ENCODE data around the gene MRPL23.

DNA sequence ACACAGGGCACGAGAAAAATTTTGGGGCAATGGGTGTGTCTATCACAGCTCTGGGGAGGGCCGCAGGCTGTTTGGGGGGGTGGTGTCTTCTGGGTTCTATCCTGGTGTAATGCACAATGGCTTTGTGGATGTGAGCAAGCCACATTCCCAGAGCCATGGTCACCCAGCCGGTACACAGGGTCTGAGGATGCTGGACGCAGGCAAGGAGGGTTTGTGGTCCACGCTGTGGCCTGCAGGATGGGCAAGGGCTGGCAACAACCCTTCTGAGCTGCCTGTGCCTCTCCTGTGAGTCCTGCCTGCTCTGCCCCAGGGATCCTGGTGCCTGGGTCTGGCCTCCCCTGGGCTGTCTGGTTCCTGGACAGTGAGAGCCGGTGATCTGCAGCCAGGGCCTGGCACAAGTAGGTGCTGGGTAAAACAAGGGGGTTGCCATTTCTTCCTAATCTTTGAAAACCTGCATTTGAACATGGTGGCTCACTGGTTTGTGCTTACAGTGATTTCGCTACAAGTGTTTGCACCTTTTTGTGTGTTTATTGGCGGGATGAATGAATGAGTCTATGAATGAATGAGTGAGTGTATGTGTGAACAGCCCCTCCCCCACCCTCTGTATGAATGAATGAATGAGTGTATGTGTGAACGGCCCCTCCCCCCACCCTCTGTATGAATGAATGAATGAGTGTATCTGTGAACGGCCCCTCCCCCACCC is 4.4 kb upstream of the MRPL23 start:
- TF ChIP-seq, protein P1, sequence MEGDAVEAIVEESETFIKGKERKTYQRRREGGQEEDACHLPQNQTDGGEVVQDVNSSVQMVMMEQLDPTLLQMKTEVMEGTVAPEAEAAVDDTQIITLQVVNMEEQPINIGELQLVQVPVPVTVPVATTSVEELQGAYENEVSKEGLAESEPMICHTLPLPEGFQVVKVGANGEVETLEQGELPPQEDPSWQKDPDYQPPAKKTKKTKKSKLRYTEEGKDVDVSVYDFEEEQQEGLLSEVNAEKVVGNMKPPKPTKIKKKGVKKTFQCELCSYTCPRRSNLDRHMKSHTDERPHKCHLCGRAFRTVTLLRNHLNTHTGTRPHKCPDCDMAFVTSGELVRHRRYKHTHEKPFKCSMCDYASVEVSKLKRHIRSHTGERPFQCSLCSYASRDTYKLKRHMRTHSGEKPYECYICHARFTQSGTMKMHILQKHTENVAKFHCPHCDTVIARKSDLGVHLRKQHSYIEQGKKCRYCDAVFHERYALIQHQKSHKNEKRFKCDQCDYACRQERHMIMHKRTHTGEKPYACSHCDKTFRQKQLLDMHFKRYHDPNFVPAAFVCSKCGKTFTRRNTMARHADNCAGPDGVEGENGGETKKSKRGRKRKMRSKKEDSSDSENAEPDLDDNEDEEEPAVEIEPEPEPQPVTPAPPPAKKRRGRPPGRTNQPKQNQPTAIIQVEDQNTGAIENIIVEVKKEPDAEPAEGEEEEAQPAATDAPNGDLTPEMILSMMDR (IDR thresholded peaks at IDR 0.05) = no peak
- TF ChIP-seq POLR2AphosphoS5 (IDR thresholded peaks at IDR 0.05; ENCODE audit: low read depth, low read length) = no peak
- TF ChIP-seq, protein P2, sequence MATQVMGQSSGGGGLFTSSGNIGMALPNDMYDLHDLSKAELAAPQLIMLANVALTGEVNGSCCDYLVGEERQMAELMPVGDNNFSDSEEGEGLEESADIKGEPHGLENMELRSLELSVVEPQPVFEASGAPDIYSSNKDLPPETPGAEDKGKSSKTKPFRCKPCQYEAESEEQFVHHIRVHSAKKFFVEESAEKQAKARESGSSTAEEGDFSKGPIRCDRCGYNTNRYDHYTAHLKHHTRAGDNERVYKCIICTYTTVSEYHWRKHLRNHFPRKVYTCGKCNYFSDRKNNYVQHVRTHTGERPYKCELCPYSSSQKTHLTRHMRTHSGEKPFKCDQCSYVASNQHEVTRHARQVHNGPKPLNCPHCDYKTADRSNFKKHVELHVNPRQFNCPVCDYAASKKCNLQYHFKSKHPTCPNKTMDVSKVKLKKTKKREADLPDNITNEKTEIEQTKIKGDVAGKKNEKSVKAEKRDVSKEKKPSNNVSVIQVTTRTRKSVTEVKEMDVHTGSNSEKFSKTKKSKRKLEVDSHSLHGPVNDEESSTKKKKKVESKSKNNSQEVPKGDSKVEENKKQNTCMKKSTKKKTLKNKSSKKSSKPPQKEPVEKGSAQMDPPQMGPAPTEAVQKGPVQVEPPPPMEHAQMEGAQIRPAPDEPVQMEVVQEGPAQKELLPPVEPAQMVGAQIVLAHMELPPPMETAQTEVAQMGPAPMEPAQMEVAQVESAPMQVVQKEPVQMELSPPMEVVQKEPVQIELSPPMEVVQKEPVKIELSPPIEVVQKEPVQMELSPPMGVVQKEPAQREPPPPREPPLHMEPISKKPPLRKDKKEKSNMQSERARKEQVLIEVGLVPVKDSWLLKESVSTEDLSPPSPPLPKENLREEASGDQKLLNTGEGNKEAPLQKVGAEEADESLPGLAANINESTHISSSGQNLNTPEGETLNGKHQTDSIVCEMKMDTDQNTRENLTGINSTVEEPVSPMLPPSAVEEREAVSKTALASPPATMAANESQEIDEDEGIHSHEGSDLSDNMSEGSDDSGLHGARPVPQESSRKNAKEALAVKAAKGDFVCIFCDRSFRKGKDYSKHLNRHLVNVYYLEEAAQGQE (IDR thresholded peaks at IDR 0.05; ENCODE audit: insufficient read depth in 1 of 2, low read depth in 2 of 2, low read length in 1 of 2) = no peak

Measured in Panc1 (cell line).